Stromal cell of bone marrow (primary cell): ENCODE data around the gene THAP7.
"Not testable (repeated sequence)": the region's sequence is repeated elsewhere in the genome, so short reads cannot be mapped to it uniquely, and the experiment has no call there.

Source experiments
- DNase-seq: peaks from one replicate; pipeline ENCODE4 v3.0.0-alpha.2; 2012; ENCODE audit warnings: low read depth

The THAP7 gene

GRCh38 chr22:21013657-21014201 lies 11.8 kb upstream of the THAP7 start:
- DNase-seq = no peak

- no peak for DNase-seq
Measured at GRCh38 chr22:21012446-21013407, 10.8 kb upstream of the THAP7 start.

GRCh38 chr22:21010426-21011113 lies 8.7 kb upstream of the THAP7 start:
- DNase-seq = no peak

- DNase-seq = no peak
Measured at GRCh38 chr22:21009638-21010425, 7.9 kb upstream of the THAP7 start.

GRCh38 chr22:21009208-21009607 lies 7.3 kb upstream of the THAP7 start:
- not testable (repeated sequence) for DNase-seq

GRCh38 chr22:21003782-21004181 lies 1.9 kb upstream of the THAP7 start:
- DNase-seq = no peak

GRCh38 chr22:21000987-21001600 lies 824 bp downstream of the THAP7 start:
- no peak for DNase-seq

- no peak for DNase-seq
Measured at GRCh38 chr22:21000207-21000986, 1.5 kb downstream of the THAP7 start.

GRCh38 chr22:20999350-21000206 lies 2.3 kb downstream of the THAP7 start:
- no peak for DNase-seq

GRCh38 chr22:20998411-20999336 lies 3.2 kb downstream of the THAP7 start:
- DNase-seq = no peak

GRCh38 chr22:20997536-20998257 lies 4.2 kb downstream of the THAP7 start:
- no peak for DNase-seq

- no peak for DNase-seq
Measured at GRCh38 chr22:20996598-20997535, 5.1 kb downstream of the THAP7 start.

GRCh38 chr22:20996031-20996410 lies 5.9 kb downstream of the THAP7 start:
- no peak for DNase-seq

- DNase-seq = no peak
Measured at GRCh38 chr22:20995329-20996030, 6.4 kb downstream of the THAP7 start.

GRCh38 chr22:20994902-20995241 lies 7.0 kb downstream of the THAP7 start:
- no peak for DNase-seq

- no peak for DNase-seq
Measured at GRCh38 chr22:20994128-20994901, 7.6 kb downstream of the THAP7 start.
